MV-4-11 (cell line): ENCODE results near the gene VPS51.
"Not testable (repeated sequence)": the region's sequence is repeated elsewhere in the genome, so short reads cannot be mapped to it uniquely, and the experiment has no call there.

Source experiments
- DNase-seq: peaks from one replicate; lab custom pipeline; 2025; lab: John Stamatoyannopoulos, UW

VPS51 gene

DNA sequence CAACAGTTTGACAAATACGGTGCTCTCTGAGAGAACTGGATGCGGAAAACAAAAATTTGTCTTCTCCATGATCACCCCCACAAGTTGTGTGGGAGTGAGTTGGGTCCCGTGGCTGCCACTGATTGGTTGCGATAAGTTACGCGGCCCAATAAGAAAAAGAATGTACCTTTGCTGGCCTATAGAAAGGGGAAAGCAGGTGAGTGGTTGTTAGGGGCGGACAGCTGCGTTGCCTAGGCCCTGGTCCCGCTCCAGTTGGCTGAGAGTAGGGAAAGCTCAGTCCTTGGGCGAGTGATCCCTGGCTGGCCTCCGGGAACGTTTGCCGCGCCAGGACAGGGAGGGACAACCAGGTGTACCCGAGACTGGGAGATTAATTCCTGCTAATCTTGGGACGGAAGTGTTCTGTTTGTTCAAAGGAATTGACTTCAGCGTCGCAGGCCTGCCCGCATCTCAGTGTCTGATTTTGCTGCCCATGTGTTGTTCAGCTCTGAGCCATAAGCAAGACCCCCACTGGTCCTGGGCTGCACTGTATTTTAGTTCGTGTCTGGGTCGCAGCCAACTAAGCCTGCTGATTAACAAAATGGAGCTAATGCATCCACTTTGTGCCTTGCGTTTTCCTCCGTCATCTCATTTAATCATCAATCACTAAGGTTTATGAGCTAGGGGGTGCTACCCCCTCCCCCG lies 39.1 kb downstream of the VPS51 start:
- DNase-seq, result peak; percentile 91

DNA sequence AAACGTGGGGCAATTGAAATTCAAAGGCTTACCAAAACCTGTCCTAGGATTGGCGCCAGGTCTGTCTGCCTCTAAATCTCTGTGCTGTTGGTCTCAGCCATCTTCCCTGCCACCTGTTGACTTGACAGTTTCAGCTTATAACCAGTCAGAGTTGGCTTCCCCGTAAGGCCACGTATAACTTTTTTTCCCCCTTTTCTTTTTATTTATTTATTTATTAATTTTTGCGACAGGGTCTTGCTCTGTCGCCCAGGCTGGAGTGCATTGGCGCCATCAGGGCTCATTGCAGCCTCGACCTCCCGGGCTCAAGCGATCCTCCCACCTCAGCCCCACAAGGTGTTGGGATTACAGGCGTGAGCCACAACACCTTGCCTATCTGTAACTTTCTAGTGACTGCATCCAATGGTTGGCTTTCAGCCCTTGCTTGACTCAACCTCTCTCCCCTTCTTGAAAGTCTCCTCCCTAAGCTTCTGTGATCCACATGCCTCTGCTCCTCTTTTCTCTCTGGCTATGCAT lies 39.7 kb downstream of the VPS51 start:
- no peak for DNase-seq

DNA sequence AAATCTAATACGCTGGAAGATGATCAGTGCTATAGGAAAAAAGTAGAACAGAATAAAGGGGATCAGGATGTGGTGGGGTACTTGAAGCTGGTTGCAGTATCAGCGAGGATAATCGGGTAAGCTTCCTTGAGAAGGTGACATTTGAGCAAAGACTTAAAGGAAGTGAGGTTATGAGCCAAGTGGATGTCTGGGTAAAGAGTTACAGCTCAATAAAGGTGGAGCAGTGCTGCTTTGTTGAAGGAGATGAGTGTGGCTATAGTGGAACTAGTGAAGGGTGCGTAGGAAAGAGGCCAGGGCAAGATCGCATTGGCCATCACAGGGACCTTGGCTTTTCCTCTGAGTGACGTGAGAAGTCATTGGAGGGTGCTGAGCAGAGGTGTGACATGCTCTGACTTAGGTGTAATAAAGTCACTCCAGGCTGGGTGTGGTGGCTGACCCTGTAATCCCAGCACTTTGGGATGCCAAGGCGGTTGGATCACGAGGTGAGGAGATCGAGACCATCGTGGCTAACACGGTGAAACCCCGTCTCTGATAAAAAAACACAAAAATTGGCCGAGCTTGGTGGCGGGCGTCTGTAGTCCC lies 40.6 kb downstream of the VPS51 start:
- no peak for DNase-seq

DNA sequence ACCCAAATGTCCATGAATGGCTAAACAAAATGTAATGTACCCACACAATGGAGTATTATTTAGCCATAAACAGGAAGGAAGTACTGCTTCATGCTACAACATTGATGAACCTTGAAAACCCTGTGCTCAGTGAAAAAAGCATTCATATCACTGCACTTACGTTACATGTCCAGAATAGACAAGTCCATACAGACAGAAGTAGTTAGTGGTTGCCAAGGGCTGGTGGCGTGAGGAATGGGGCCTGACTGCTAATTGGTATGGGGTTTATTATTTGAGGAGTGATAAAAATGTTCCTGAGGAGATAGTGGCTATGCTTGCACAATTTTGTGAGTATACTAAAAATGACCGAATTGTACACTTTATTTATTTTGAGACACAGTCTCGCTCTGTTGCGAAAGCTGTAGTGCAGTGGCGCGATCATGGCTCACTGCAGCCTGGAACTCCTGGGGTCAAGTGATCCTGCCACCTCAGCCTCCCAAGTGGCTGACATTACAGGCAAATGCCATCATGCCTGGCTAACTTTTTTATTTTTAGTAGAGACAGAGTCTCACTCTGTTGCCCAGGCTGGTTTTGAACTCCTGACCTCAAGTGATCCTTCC lies 46.0 kb downstream of the VPS51 start:
- peak; percentile 61 for DNase-seq

DNA sequence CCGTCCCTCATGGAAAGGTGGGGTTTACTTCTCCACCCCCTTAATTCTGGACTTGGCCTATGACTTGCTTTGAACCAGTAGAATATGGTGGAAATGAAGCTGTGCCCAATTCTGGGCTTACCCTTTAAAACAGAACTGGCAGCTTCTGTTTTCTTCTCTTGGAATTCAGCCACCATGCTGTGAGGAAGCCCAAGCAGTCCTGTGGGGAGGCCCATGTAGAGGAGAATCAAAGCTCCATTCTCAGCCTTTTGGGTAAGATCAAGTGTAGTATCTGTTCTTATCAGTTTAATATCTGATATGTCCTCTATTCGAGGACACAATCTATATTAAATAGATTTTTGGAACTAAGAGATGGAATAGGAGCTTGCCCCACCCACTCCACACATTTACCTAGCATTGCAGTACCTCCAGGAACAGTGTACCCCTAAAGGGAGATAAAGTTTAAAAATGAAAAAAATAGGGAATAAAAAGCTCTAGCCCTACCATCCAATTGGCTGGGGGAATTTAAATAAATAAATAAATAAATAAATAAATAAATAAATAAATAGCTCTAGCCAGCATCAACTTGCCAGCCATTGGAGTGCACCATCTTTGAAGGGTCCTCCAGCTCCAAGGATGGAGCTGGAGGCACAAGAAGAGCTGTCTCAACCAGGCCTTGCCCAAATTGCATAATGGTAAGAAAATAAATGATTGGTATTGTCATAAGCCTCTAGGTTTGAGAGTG lies 51.5 kb downstream of the VPS51 start:
- DNase-seq, result no peak

DNA sequence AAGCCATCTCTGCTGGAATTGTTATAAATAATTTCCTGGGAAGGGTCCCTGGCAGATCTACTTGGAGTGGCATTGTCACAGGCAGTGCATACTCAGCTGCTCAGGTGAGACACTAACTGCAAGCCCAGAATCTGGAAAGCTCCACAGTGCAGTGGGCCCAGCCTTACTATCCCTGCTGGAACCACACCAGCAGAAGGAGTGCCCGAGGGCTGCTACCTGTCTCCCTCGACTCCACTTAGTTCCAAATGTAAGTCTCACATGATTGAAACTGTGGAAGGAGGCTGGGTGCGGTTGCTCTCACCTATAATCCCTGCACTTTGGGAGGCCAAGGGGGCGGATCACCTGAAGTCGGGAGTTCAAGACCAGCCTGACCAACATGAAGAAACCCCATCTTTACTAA lies 52.6 kb downstream of the VPS51 start:
- no peak for DNase-seq

DNA sequence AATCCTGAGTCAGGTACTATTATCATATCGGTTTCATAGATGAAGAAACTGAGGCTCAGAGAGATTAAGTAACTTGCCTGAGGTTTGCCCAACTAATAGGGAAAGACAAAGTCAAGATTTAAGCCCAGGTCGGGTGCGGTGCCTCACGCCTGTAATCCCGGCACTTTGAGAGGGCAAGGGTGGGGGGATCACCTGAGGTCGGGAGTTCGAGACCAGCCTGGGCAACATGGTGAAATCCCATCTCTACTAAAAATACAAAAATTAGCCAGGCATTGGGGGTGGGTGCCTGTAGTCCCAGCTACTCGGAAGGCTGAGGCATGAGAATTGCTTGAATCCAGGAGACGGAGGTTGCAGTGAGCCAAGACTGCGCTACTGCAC lies 54.1 kb downstream of the VPS51 start:
- not testable (repeated sequence) for DNase-seq

DNA sequence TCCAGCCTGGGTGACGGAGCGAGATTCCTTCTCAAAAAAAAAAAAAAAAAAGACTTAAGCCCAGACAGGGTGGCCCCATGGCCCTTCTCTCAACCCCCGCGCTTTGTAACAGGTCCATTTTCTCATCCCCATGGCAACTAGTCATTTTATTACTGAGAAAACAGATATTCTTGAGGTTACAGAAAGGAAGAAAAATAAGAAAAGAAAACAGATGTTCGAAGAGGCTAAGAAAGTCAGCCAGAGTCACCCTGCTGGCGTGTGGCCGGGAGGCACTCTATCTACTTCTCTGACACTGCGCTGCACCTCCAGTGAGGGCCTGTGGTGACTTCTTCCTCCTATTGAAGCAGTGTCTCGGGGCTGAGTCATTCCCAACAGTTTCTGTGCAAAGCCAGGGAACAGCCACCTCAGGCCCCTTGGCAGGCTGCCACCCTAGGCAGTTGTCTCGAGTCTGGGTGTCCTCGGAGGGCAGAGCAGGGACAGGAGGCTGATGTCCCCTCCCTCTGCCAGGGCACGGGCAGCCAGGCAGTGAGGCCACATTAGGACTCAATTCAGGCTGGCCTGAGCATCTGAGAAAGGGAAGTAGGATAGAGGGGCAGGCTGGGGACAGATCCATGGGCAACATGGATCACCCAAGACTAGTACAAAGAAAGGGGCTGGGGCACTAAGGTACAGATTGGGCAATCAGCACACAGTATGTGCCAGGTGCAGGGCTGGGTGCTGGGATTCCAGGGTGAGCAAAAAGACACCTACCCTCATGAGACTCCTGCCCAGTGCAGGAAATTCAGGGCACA lies 54.7 kb downstream of the VPS51 start:
- DNase-seq, result peak; percentile 98

DNA sequence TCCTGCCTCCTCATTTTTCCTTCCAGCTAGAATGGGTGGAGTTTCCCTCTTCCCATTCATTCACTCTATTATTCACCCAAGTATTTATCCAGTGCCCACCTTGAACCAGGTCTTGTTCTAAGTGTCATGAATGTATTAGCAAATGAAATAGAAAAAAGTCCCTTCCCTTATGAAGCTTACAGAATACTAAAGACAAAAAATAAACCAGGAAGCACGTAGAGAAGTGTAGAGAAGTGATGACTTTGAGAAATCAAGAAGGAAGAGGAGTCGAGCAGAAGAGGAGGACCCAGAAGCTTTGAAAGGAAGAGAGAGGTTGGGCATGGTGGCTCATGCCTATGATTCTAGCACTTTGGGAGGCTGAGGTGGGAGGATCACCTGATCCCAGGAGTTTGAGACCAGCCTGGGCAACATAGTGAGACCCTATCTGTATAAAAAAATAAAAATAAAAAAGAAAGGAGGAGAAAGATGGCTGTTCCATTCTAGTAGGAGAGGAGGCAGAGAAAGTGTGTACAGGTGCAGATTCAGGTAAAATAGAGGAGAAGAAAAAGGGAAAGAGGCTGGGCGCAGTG lies 55.4 kb downstream of the VPS51 start:
- DNase-seq, result peak; percentile 11

DNA sequence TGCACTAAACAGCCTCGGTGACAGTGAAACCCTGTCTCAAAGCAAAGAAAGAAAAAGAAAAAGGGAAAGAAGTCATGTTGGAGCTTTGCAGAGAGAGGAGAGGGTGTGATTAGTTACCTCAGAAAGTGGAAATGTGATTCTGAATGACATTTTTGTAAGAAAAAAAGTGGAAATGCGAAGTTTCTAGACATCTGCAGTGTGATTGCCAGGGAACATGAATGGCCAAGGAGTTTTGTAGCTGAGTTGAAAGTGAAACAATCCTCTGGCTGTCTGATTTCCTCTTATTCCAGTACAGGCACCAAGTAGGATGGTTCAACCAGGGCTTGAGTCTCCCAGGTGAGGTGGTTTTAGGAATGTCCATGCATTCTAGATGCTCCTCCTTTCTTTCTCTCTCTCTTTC lies 56.1 kb downstream of the VPS51 start:
- DNase-seq, result peak; percentile 69

DNA sequence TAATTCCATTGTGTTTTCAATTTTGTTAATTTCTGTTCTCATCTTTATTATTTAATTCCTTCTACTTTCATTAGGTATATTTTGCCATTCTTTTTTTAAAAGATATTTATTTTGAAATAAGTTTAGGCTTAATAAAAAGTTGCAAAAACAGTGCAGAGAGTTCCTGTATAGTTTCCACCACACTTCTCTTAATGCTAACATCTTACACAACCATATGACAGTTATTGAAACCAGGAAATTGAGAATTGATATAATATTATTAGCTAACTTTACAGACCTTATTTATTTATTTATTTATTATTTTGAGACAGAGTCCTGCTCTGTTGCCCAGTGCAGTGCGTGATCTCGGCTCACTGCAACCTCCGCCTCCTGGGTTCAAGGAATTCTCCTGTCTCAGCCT lies 60.2 kb downstream of the VPS51 start:
- no peak for DNase-seq

DNA sequence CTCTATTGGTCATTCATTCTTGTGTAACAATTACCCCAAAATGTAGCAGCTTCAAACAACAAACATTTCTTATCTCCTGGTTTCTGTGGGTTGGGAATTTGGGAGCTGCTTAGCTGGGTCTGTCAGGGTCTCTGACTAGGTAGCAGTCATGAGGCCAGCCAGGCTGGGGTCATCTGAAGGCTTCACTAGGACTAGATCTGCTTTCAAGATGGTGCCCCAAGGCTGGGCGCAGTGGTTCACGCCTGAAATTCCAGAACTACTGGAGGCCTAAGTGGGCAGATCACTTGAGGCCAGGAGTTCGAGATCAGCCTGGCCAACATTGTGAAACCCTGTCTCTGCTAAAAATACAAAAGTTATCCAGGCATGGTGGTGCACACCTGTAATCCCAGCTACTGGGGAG lies 60.9 kb downstream of the VPS51 start:
- DNase-seq, result no peak

DNA sequence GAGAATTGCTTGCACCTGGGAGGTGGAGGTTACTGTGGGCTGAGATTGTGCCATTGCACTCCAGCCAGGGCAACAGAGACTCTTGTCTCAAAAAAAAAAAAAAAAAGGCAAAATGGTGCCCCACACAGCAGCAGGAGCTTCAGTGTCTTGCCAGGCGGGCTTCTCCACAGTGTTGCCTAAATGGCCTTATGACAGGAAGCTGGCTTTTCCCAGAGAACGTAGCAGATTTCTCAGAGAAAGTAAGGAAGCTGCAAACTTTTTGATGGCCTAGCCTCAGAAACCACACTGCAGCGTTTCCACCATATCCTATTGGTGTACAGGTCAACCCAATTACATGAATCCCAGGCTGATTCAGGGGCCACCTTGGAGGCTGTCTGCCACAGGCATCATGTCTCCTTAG lies 61.3 kb downstream of the VPS51 start:
- DNase-seq, result no peak

DNA sequence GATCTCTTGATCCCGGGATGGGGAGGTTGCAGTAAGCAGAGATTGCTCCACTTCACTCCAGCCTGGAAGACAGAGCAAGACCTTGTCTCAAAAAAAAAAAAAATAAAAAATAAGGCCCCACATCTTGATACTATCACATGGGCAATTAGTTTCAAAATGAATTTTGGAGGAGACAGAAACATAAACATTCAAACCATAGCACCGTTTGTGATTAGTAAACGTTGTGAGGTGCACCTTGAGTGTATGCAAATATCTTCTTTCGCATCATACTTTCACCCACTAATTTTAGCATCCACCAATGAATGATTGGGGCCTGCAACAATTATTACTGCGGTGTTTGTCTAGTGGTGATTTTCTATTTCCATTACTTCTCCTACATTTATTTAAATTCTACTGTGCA lies 63.0 kb downstream of the VPS51 start:
- no peak for DNase-seq

DNA sequence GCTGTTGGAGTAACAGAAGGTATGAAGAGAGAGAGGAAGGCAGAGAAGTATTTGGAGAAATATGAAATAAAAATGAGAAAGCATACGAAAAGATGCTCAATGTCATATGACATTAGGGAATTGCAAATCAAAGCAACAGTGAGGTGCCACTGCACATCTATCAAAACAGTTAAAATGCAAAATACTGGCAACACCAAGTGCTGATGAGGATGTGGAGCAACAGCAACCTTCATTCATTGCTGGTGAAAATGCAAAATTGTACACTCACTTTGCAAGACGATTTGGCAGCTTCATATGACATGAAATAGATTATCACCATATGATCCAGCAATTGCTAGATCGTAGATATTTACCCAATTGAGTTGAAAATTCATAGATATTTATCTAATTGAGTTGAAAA lies 64.6 kb downstream of the VPS51 start:
- no peak for DNase-seq
